Subcutaneous adipose tissue (tissue), 4 donors: ENCODE results near the gene CENPT. TPM values are rescaled to one million over a fixed set of nuclear protein-coding genes. Genes with fewer than 3 reads are reported as not detected.

Experiments
- CTCF ChIP-seq: fragments of 450-650 bp; IDR thresholded peaks from one replicate; pipeline ENCODE4 v1.5.1; 2016; ENCODE audit warnings: low read depth, mild to moderate bottlenecking, control low read depth, antibody characterized with exemption, moderate library complexity
- small RNA-seq: library from RNA; depleted of rRNA; stranded (forward); fragments of <200 nt; gene quantifications from one replicate; pipeline ENCODE3, GENCODE V24; 2016
- total RNA-seq, 4 donors: library from RNA; depleted of rRNA; stranded (reverse); fragments of >200 nt; gene quantifications; one replicate each; pipeline ENCODE4 v1.1.0, GENCODE V29; 2016

CENPT gene
- total RNA-seq, 4 donors from 2014 or later, result 22.8 to 48.0 (median 30.8) TPM

GRCh38 chr16:67783353-67783725 is 64.2 kb downstream of the CENPT start:
- no peak for TF ChIP-seq CTCF

GRCh38 chr16:67782567-67783352 is 64.7 kb downstream of the CENPT start:
- no peak for TF ChIP-seq CTCF

- TF ChIP-seq CTCF, result no peak
These were observed 66.0 kb downstream of the CENPT start for GRCh38 chr16:67781565-67781921.

GRCh38 chr16:67780847-67781564 is 66.5 kb downstream of the CENPT start:
- no peak for TF ChIP-seq CTCF

GRCh38 chr16:67779256-67780014 is 68.1 kb downstream of the CENPT start:
- TF ChIP-seq CTCF, result no peak

Small RNA genes within 50 kb of the gene (small RNA-seq; reads per million reads assigned to genes)
- gene AC040162.2 (not detected), gene NRN1L (not detected)

Other genes starting within 250 kb of the CENPT start
- 1 to 10 TPM in 1 of 4 donors, under 1 TPM in 2, not detected in 1; 0.38 to 2.0 (median 0.44) TPM for gene CARMIL2, start 202.5 kb downstream of the CENPT start, total RNA-seq
- 10 to 100 TPM in 3 of 4 donors, 1 to 10 TPM in 1; 8.0 to 19.2 (median 14.9) TPM for gene ACD, start 187.4 kb downstream of the CENPT start, total RNA-seq
- gene PARD6A, start 186.7 kb downstream of the CENPT start, total RNA-seq, result 1 to 10 TPM; 2.8 to 5.4 (median 4.8) TPM
- 10 to 100 TPM in 3 of 4 donors, 1 to 10 TPM in 1; 6.2 to 17.6 (median 16.0) TPM for gene ENKD1, start 180.9 kb downstream of the CENPT start, total RNA-seq
- 10 to 100 TPM in 2 of 4 donors, 1 to 10 TPM in 1, under 1 TPM in 1; 0.98 to 14.5 (median 10.7) TPM for gene C16orf86, start 180.9 kb downstream of the CENPT start, total RNA-seq
- gene GFOD2, start 128.4 kb downstream of the CENPT start, total RNA-seq, result 10 to 100 TPM in 3 of 4 donors, 1 to 10 TPM in 1; 9.1 to 21.1 (median 13.6) TPM
- gene RANBP10, start 41.1 kb downstream of the CENPT start, total RNA-seq, result 10 to 100 TPM in 1 of 4 donors, 1 to 10 TPM in 3; 8.1 to 11.7 (median 9.3) TPM
- gene TSNAXIP1, start 40.8 kb downstream of the CENPT start, total RNA-seq, result 1 to 10 TPM in 2 of 4 donors, under 1 TPM in 1, not detected in 1; 0.88 to 1.5 (median 1.0) TPM
- gene THAP11, start 5.4 kb downstream of the CENPT start, total RNA-seq, result 10 to 100 TPM; 21.2 to 36.9 (median 34.0) TPM
- gene NUTF2, start 760 bp downstream of the CENPT start, total RNA-seq, result 10 to 100 TPM; 56.5 to 98.2 (median 75.4) TPM
- gene EDC4, start 25.4 kb upstream of the CENPT start, total RNA-seq, result 10 to 100 TPM; 21.0 to 47.5 (median 28.3) TPM
- gene NRN1L, start 37.2 kb upstream of the CENPT start, total RNA-seq, result 1 to 10 TPM in 3 of 4 donors, not detected in 1; 1.3 to 7.2 (median 2.5) TPM
- 10 to 100 TPM in 2 of 4 donors, 1 to 10 TPM in 2; 7.0 to 28.4 (median 10.9) TPM for gene PSKH1, start 45.6 kb upstream of the CENPT start, total RNA-seq
- gene CTRL, start 84.2 kb upstream of the CENPT start, total RNA-seq, result 1 to 10 TPM in 1 of 4 donors, under 1 TPM in 2, not detected in 1; 0.85 to 4.1 (median 0.88) TPM
- gene PSMB10, start 89.2 kb upstream of the CENPT start, total RNA-seq, result 10 to 100 TPM; 10.3 to 45.8 (median 39.9) TPM
- 10 to 100 TPM in 2 of 4 donors, 1 to 10 TPM in 2; 7.9 to 16.2 (median 10.5) TPM for gene LCAT, start 96.4 kb upstream of the CENPT start, total RNA-seq
- gene SLC12A4, start 120.9 kb upstream of the CENPT start, total RNA-seq, result 10 to 100 TPM; 36.2 to 77.2 (median 36.9) TPM
- under 1 TPM in 1 of 4 donors, not detected in 3; 0.22 TPM for gene DPEP3, start 132.8 kb upstream of the CENPT start, total RNA-seq
- 10 to 100 TPM in 1 of 4 donors, 1 to 10 TPM in 2, under 1 TPM in 1; 0.98 to 28.7 (median 9.5) TPM for gene DPEP2, start 151.8 kb upstream of the CENPT start, total RNA-seq
- gene DPEP2NB, start 168.2 kb upstream of the CENPT start, total RNA-seq, result not detected
- 1 to 10 TPM; 6.2 to 8.5 (median 7.2) TPM for gene DDX28, start 175.5 kb upstream of the CENPT start, total RNA-seq
- 10 to 100 TPM in 2 of 4 donors, 1 to 10 TPM in 2; 6.4 to 19.8 (median 9.8) TPM for gene DUS2, start 175.6 kb upstream of the CENPT start, total RNA-seq
- gene NFATC3, start 237.7 kb upstream of the CENPT start, total RNA-seq, result 10 to 100 TPM; 39.9 to 47.6 (median 45.5) TPM